Small intestine (tissue), 7 donors: Measurements from ENCODE around the gene INSIG1. TPM values are rescaled to one million over a fixed set of nuclear protein-coding genes. Genes with fewer than 3 reads are reported as not detected.

Source experiments
- DNase-seq, 2 donors: peaks; one replicate each; pipeline versions ENCODE4 v3.0.0 to v3.0.0-alpha.2; 2013
- FAIRE-seq: peaks from 2 replicates; lab custom pipeline; 2012; peaks lifted over from hg19 to GRCh38; lab: Jason Lieb, UNC
- H3K27ac ChIP-seq, 3 donors: one replicate each; pipeline ENCODE4 v1.5.1; 2013; ENCODE audit warnings: low read length in 2 of 3, mild to moderate bottlenecking in 2 of 3, control low read depth in 1 of 3, inconsistent platforms in 1 of 3, low read depth in 1 of 3, moderate library complexity in 1 of 3
- H3K27me3 ChIP-seq, 3 donors: one replicate each; pipeline ENCODE4 v1.6.1; 2013; ENCODE audit warnings: low read length in 3 of 3, inconsistent platforms in 1 of 3; ENCODE audit not compliant: control insufficient read depth in 3 of 3, insufficient read depth in 3 of 3
- H3K36me3 ChIP-seq, 3 donors: one replicate each; pipeline ENCODE4 v1.6.1; 2013; ENCODE audit warnings: low read length in 3 of 3, inconsistent platforms in 1 of 3, low read depth in 1 of 3, mild to moderate bottlenecking in 1 of 3, moderate library complexity in 1 of 3; ENCODE audit not compliant: control insufficient read depth in 3 of 3, insufficient read depth in 2 of 3
- H3K4me1 ChIP-seq, 3 donors: one replicate each; pipeline ENCODE4 v1.6.1; 2013; ENCODE audit warnings: low read length in 2 of 3, inconsistent platforms in 1 of 3, low read depth in 1 of 3, mild to moderate bottlenecking in 1 of 3, moderate library complexity in 1 of 3; ENCODE audit not compliant: control insufficient read depth in 3 of 3, insufficient read depth in 2 of 3
- H3K4me3 ChIP-seq, 3 donors: one replicate each; pipeline ENCODE4 v1.5.1; 2013; ENCODE audit warnings: low read length in 3 of 3, control low read depth in 1 of 3, inconsistent platforms in 1 of 3, low read depth in 1 of 3, mild to moderate bottlenecking in 1 of 3, moderate library complexity in 1 of 3
- H3K9me3 ChIP-seq, 2 donors: one replicate each; pipeline ENCODE4 v1.6.1; 2013; ENCODE audit warnings: low read depth in 1 of 2, low read length in 1 of 2; ENCODE audit not compliant: control insufficient read depth in 2 of 2, insufficient read depth in 1 of 2
- WGBS, 3 donors: extraction: QIAGEN DNeasy Blood & Tissue Kit; methylation state at CpG; one replicate each; pipeline ENCODE4 v1.1.7; 2013; 5-methylcytosine and 5-hydroxymethylcytosine counted together
- polyA plus RNA-seq, 4 donors: library from polyadenylated mRNA; stranded (reverse) in 3 of 4; unstranded in 1 of 4; fragments of 200-250 nt in 3 of 4; fragments of 120-200 nt in 1 of 4; gene quantifications; one replicate each; pipeline versions ENCODE4 v1.2.1 to v1.2.3, GENCODE V29; 2013
- donor health status: healthy with polysubstance abuse.
- donor health status: control.
- donor health status: control.
- donor health status: Bipolar disorder and iron deficiency.
- donor health status: healthy.

The INSIG1 gene
- polyA plus RNA-seq, 4 donors, result 5.8 to 70.1 (median 25.7) TPM

- WGBS, 3 donors, result 51 to 84% (median 61%) methylated on average over 11 of the region's 11 CpGs
- no peaks in the 10 kb centered on the region for H3K36me3 ChIP-seq
Observed at GRCh38 chr7:155343661-155344121, 46.0 kb downstream of the INSIG1 start.

GRCh38 chr7:155344270-155344617 lies 46.6 kb downstream of the INSIG1 start:
- FAIRE-seq (no peak), DNase-seq (no peak)
- Histone ChIP-seq H3K27ac (no peak overlapping the region), H3K4me3 (no peak overlapping the region), H3K9me3 (no peaks in the 10 kb centered on the region), H3K27me3 (peaks cover 0 to 6% (median 3%) of the 10 kb centered on the region in 3 donors), H3K4me1 (no peaks in the 10 kb centered on the region), H3K36me3 (no peaks in the 10 kb centered on the region)
- 32 to 50% (median 42%) methylated on average over 16 of the region's 16 CpGs for WGBS, 3 donors

More at GRCh38 chr7:155343661-155344121, 46.0 kb downstream of the INSIG1 start:
- H3K27me3 ChIP-seq, result peaks cover 0 to 5% (median 3%) of the 10 kb centered on the region in 3 donors
- no peak overlapping the region for H3K27ac ChIP-seq
- H3K4me1 ChIP-seq, result no peaks in the 10 kb centered on the region
- DNase-seq (no peak), FAIRE-seq (no peak)
- no peak overlapping the region for H3K4me3 ChIP-seq
- H3K9me3 ChIP-seq, result no peaks in the 10 kb centered on the region

GRCh38 chr7:155344618-155345433 lies 47.1 kb downstream of the INSIG1 start:
- Histone ChIP-seq H3K4me3 (peak overlapping the region in 1 of 3 donors; percentile 44), H3K9me3 (no peaks in the 10 kb centered on the region), H3K27me3 (peaks cover 0 to 12% (median 3%) of the 10 kb centered on the region in 3 donors), H3K36me3 (no peaks in the 10 kb centered on the region), H3K4me1 (no peaks in the 10 kb centered on the region), H3K27ac (no peak overlapping the region)
- DNase-seq, result peak; percentile 58 to 82
- 0 to 3% (median 2%) methylated on average over 47 to 62 of the region's 62 CpGs for WGBS, 3 donors
- FAIRE-seq, result no peak

- FAIRE-seq (no peak), DNase-seq (no peak)
- Histone ChIP-seq H3K9me3 (no peaks in the 10 kb centered on the region), H3K27me3 (peaks cover 0 to 12% (median 3%) of the 10 kb centered on the region in 3 donors), H3K4me1 (no peaks in the 10 kb centered on the region), H3K27ac (no peak overlapping the region), H3K36me3 (no peaks in the 10 kb centered on the region), H3K4me3 (no peak overlapping the region)
- WGBS, 3 donors, result 48 to 71% (median 62%) methylated on average over 2 of the region's 2 CpGs
Observed at GRCh38 chr7:155345490-155345889, 47.8 kb downstream of the INSIG1 start.

GRCh38 chr7:155346285-155346684 lies 48.6 kb downstream of the INSIG1 start:
- WGBS, 3 donors, result 94 to 100% (median 95%) methylated on average over 1 of the region's 1 CpG
- Histone ChIP-seq H3K27ac (no peak overlapping the region), H3K4me3 (no peak overlapping the region), H3K9me3 (no peaks in the 10 kb centered on the region), H3K36me3 (no peaks in the 10 kb centered on the region), H3K27me3 (peaks cover 0 to 12% (median 6%) of the 10 kb centered on the region in 3 donors), H3K4me1 (no peaks in the 10 kb centered on the region)
- DNase-seq (no peak), FAIRE-seq (no peak)

DNA sequence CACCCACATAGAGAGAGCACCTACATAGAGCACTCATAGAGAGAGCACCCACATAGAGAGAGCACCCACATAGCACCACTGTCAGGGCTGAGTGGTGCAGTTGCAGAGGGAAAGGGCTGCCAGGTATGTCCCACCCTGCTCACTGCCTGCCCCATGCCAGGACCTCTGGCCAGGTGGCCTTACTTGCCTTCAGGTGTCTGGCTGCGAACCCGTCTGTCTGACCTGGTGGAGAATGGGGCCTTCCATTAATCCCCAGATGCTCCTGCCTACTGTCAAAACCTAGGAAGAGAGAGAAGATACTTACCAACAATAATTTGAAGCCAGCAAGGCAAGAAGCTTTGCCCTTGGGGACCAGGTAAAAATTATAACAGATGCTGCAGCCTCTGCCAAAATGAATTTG lies 51.1 kb downstream of the INSIG1 start:
- Histone ChIP-seq H3K36me3 (no peaks in the 10 kb centered on the region), H3K27me3 (peaks cover 0 to 7% (median 6%) of the 10 kb centered on the region in 3 donors), H3K4me1 (no peaks in the 10 kb centered on the region), H3K27ac (no peak overlapping the region), H3K9me3 (no peaks in the 10 kb centered on the region), H3K4me3 (no peak overlapping the region)
- WGBS, 3 donors, result 73 to 86% (median 79%) methylated on average over 2 of the region's 2 CpGs
- DNase-seq, result no peak
- no peak for FAIRE-seq

- no peak overlapping the region for H3K27ac ChIP-seq
- DNase-seq (no peak), FAIRE-seq (no peak)
- H3K27me3 ChIP-seq, result peaks cover 0 to 7% (median 6%) of the 10 kb centered on the region in 3 donors
- WGBS, 3 donors, result 55 to 57% (median 55%) methylated on average over 47 to 49 of the region's 49 CpGs
- H3K4me3 ChIP-seq, result no peak overlapping the region
- no peaks in the 10 kb centered on the region for H3K36me3 ChIP-seq
- H3K9me3 ChIP-seq, result no peaks in the 10 kb centered on the region
- H3K4me1 ChIP-seq, result no peaks in the 10 kb centered on the region
Observed at GRCh38 chr7:155349601-155350331, 52.1 kb downstream of the INSIG1 start.

- Histone ChIP-seq H3K27me3 (peaks cover 0 to 8% (median 5%) of the 10 kb centered on the region in 3 donors), H3K36me3 (no peaks in the 10 kb centered on the region), H3K4me3 (no peak overlapping the region), H3K9me3 (no peaks in the 10 kb centered on the region), H3K27ac (no peak overlapping the region), H3K4me1 (no peaks in the 10 kb centered on the region)
- FAIRE-seq, result no peak
- DNase-seq, result no peak
- 85 to 89% (median 86%) methylated on average over 14 of the region's 14 CpGs for WGBS, 3 donors
Observed at GRCh38 chr7:155351120-155351870, 53.6 kb downstream of the INSIG1 start.
